Keratinocyte (primary cell): ENCODE data around the gene CHSY1. TPM values are rescaled to one million over a fixed set of nuclear protein-coding genes. Genes with fewer than 3 reads are reported as not detected.

Experiments
- DNase-seq: peaks from one replicate; pipeline ENCODE4 v3.0.0-alpha.2; 2011; ENCODE audit warnings: low read depth, missing footprints, low spot score
- FAIRE-seq: peaks from 2 replicates; lab custom pipeline; 2011; peaks lifted over from hg19 to GRCh38; lab: Jason Lieb, UNC
- H2AFZ ChIP-seq: 2 replicates; pipeline ENCODE4 v1.6.0; 2012; ENCODE audit warnings: low read length, control low read depth, inconsistent platforms; ENCODE audit not compliant: control insufficient read depth
- H3K27ac ChIP-seq: 2 replicates; pipeline ENCODE4 v1.5.1; 2011; ENCODE audit warnings: low read length; ENCODE audit not compliant: control insufficient read depth, insufficient read depth
- H3K27me3 ChIP-seq: 3 replicates; pipeline ENCODE4 v1.6.0; 2011; ENCODE audit warnings: low read length; ENCODE audit not compliant: control insufficient read depth, insufficient read depth; ENCODE audit errors: extremely low read depth
- H3K36me3 ChIP-seq, 2 experiments: 2 replicates in 1 of 2; 3 replicates in 1 of 2; pipeline ENCODE4 v1.5.1; 2011; ENCODE audit warnings: low read length in 2 of 2, mild to moderate bottlenecking in 1 of 2; ENCODE audit not compliant: control insufficient read depth in 2 of 2, insufficient read depth in 2 of 2; ENCODE audit errors: extremely low read depth in 1 of 2
- H3K4me1 ChIP-seq: 3 replicates; pipeline ENCODE4 v1.5.1; 2011; ENCODE audit warnings: low read length; ENCODE audit not compliant: control insufficient read depth, insufficient read depth; ENCODE audit errors: extremely low read depth
- H3K4me2 ChIP-seq: 3 replicates; pipeline ENCODE4 v1.6.0; 2011; ENCODE audit warnings: low read depth, low read length; ENCODE audit not compliant: control insufficient read depth, insufficient read depth; ENCODE audit errors: extremely low read depth
- H3K4me3 ChIP-seq, 3 experiments: fragments of 200-600 bp in 1 of 3; sonication (generic) in 1 of 3; 2 replicates in 2 of 3; 3 replicates in 1 of 3; pipeline ENCODE4 v1.5.1; 2011 to 2016; ENCODE audit warnings: low read length in 3 of 3, mild to moderate bottlenecking in 3 of 3, control low read depth in 2 of 3, inconsistent platforms in 1 of 3, low read depth in 1 of 3, mixed read lengths in 1 of 3, mixed run types in 1 of 3, moderate library complexity in 1 of 3; ENCODE audit not compliant: control insufficient read depth in 2 of 3, insufficient read depth in 2 of 3; ENCODE audit errors: extremely low read depth in 1 of 3
- H3K79me2 ChIP-seq: 2 replicates; pipeline ENCODE4 v1.6.0; 2012; ENCODE audit warnings: low read length; ENCODE audit not compliant: control insufficient read depth, insufficient read depth
- H3K9ac ChIP-seq: 3 replicates; pipeline ENCODE4 v1.6.0; 2011; ENCODE audit warnings: low read length; ENCODE audit not compliant: control insufficient read depth, insufficient read depth; ENCODE audit errors: extremely low read depth
- H3K9me1 ChIP-seq: 3 replicates; pipeline ENCODE4 v1.6.0; 2011; ENCODE audit warnings: low read length; ENCODE audit not compliant: control insufficient read depth, insufficient read depth; ENCODE audit errors: extremely low read depth
- H3K9me3 ChIP-seq: 2 replicates; pipeline ENCODE4 v1.5.1; 2012; ENCODE audit warnings: low read depth, low read length; ENCODE audit not compliant: control insufficient read depth
- H4K20me1 ChIP-seq: 3 replicates; pipeline ENCODE4 v1.6.0; 2011; ENCODE audit warnings: low read length; ENCODE audit not compliant: control insufficient read depth, insufficient read depth; ENCODE audit errors: extremely low read depth
- EZH2 ChIP-seq: IDR thresholded peaks from one replicate; pipeline ENCODE4 v1.6.1; 2012; ENCODE audit warnings: inconsistent platforms, mild to moderate bottlenecking, low read length, moderate library complexity
- dilution Hi-C: fragments of 300-500 bp; cut with MboI; formaldehyde crosslinking; loops from one replicate; pipeline ENCODE4 v1.7.0; 2020; ENCODE audit warnings: low sequenced_read_pairs; ENCODE audit not compliant: extremely low pct_ligation_motif_present
- polyA plus RNA-seq, 5 experiments: library from polyadenylated mRNA; depleted of rRNA in 3 of 5; stranded (reverse) in 3 of 5; stranded (forward) in 1 of 5; unstranded in 1 of 5; fragments of >200 nt; gene quantifications; 1 replicate in 1 of 5; 2 replicates in 3 of 5; 3 replicates in 1 of 5; pipeline versions ENCODE4 v1.2.1 to v1.2.3, GENCODE V29; 2011 to 2012; ENCODE audit warnings: missing spikeins in 2 of 5, low read depth in 1 of 5, low replicate concordance in 1 of 5
- TF ChIP-seq, protein P1 (sequence below), 3 experiments: IDR thresholded peaks in 1 of 3; conservative IDR thresholded peaks in 1 of 3; optimal IDR thresholded peaks in 1 of 3; 2 replicates in 2 of 3; 3 replicates in 1 of 3; pipeline versions ENCODE3 to v1.5.1; 2011; ENCODE audit warnings: low read length in 3 of 3, mild to moderate bottlenecking in 3 of 3, moderate library complexity in 2 of 3, control low read depth in 1 of 3, inconsistent platforms in 1 of 3; ENCODE audit not compliant: insufficient read depth in 2 of 3; ENCODE audit errors: extremely low read depth in 1 of 3

The CHSY1 gene
- polyA plus RNA-seq, 1 donor (not counting 4 experiments of a cell fraction or from before 2014, with no cell fraction given) = 27.0 TPM

GRCh38 chr15:101203607-101204189, 48.1 kb downstream of the CHSY1 start:
- Histone ChIP-seq H3K4me2 (no peak overlapping the region), H3K79me2 (peaks cover 78% of the 10 kb centered on the region)
- no peak for FAIRE-seq

GRCh38 chr15:101203029-101203573, 48.7 kb downstream of the CHSY1 start:
- Histone ChIP-seq H3K4me3 (no peak overlapping the region), H3K36me3 (peaks cover 2 to 5% of the 10 kb centered on the region in 2 experiments), H2AFZ (no peak overlapping the region), H3K9me3 (no peaks in the 10 kb centered on the region), H3K27me3 (no peaks in the 10 kb centered on the region), H3K4me1 (peaks cover 62% of the 10 kb centered on the region), H3K79me2 (peaks cover 78% of the 10 kb centered on the region), H3K9me1 (peaks cover 2% of the 10 kb centered on the region), H3K27ac (no peak overlapping the region), H3K9ac (no peak overlapping the region), H4K20me1 (peaks cover 7% of the 10 kb centered on the region), H3K4me2 (no peak overlapping the region)
- no peak for TF ChIP-seq EZH2
- TF ChIP-seq, protein P1, sequence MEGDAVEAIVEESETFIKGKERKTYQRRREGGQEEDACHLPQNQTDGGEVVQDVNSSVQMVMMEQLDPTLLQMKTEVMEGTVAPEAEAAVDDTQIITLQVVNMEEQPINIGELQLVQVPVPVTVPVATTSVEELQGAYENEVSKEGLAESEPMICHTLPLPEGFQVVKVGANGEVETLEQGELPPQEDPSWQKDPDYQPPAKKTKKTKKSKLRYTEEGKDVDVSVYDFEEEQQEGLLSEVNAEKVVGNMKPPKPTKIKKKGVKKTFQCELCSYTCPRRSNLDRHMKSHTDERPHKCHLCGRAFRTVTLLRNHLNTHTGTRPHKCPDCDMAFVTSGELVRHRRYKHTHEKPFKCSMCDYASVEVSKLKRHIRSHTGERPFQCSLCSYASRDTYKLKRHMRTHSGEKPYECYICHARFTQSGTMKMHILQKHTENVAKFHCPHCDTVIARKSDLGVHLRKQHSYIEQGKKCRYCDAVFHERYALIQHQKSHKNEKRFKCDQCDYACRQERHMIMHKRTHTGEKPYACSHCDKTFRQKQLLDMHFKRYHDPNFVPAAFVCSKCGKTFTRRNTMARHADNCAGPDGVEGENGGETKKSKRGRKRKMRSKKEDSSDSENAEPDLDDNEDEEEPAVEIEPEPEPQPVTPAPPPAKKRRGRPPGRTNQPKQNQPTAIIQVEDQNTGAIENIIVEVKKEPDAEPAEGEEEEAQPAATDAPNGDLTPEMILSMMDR (optimal IDR thresholded peaks at IDR 0.05 in 1 of 3, IDR thresholded peaks at IDR 0.05 in 1 of 3, conservative IDR thresholded peaks at IDR 0.05 in 1 of 3; ENCODE audit: extremely low read depth in 1 of 3, insufficient read depth in 2 of 3, low read length in 3 of 3) = no peak
- no peak for DNase-seq
- dilution Hi-C loops = no loop called here
- FAIRE-seq = no peak

More at GRCh38 chr15:101203607-101204189, 48.1 kb downstream of the CHSY1 start:
- Histone ChIP-seq H3K27me3 (no peaks in the 10 kb centered on the region), H3K27ac (no peak overlapping the region), H4K20me1 (peaks cover 7% of the 10 kb centered on the region), H3K9me1 (peaks cover 2% of the 10 kb centered on the region), H3K9me3 (no peaks in the 10 kb centered on the region), H3K4me3 (no peak overlapping the region), H3K9ac (no peak overlapping the region), H2AFZ (no peak overlapping the region), H3K36me3 (peaks cover 2 to 5% of the 10 kb centered on the region in 2 experiments), H3K4me1 (peaks cover 60% of the 10 kb centered on the region)
- no peak for TF ChIP-seq EZH2
- TF ChIP-seq, protein P1 (optimal IDR thresholded peaks at IDR 0.05 in 1 of 3, IDR thresholded peaks at IDR 0.05 in 1 of 3, conservative IDR thresholded peaks at IDR 0.05 in 1 of 3; ENCODE audit: extremely low read depth in 1 of 3, insufficient read depth in 2 of 3, low read length in 3 of 3) = no peak
- DNase-seq = no peak
- dilution Hi-C loops = no loop called here
